Nephron (organoid): ENCODE measurements around the gene RAMP3.

Source experiments
- H3K27ac Mint-ChIP-seq, 3 experiments: 2 replicates each; pipeline ENCODE4 v1.8.0; 2020; ENCODE audit warnings: mixed read lengths in 3 of 3, mild to moderate bottlenecking in 2 of 3, moderate library complexity in 1 of 3
- H3K27me3 Mint-ChIP-seq: 2 replicates; pipeline ENCODE4 v1.8.0; 2021; ENCODE audit warnings: low read depth, mild to moderate bottlenecking, moderate library complexity, mixed read lengths
- H3K36me3 Mint-ChIP-seq: 2 replicates; pipeline ENCODE4 v1.8.0; 2020; ENCODE audit warnings: low read depth, mixed read lengths
- H3K4me1 Mint-ChIP-seq: 2 replicates; pipeline ENCODE4 v1.8.0; 2020; ENCODE audit warnings: mixed read lengths
- H3K4me3 Mint-ChIP-seq, 3 experiments: 2 replicates each; pipeline ENCODE4 v1.8.0; 2020; ENCODE audit warnings: mild to moderate bottlenecking in 3 of 3, mixed read lengths in 3 of 3, moderate library complexity in 2 of 3
- H3K9me3 Mint-ChIP-seq: 2 replicates; pipeline ENCODE4 v1.8.0; 2020; ENCODE audit warnings: mixed read lengths
- TF ChIP-seq, protein P1 (sequence below), 3 experiments: fragments of 200-600 bp; sonication (generic); IDR thresholded peaks; one replicate each; pipeline ENCODE4 v1.5.0; 2021; ENCODE audit warnings: antibody characterized with exemption in 3 of 3; ENCODE audit not compliant: unreplicated experiment in 3 of 3

Gene RAMP3

GRCh38 chr7:45185028-45185863, 27.7 kb downstream of the RAMP3 start:
- no peak overlapping the region for H3K4me3 Mint-ChIP-seq
- H3K36me3 Mint-ChIP-seq = no peaks in the 10 kb centered on the region
- H3K4me1 Mint-ChIP-seq = no peaks in the 10 kb centered on the region
- no peaks in the 10 kb centered on the region for H3K9me3 Mint-ChIP-seq
- TF ChIP-seq, protein P1, sequence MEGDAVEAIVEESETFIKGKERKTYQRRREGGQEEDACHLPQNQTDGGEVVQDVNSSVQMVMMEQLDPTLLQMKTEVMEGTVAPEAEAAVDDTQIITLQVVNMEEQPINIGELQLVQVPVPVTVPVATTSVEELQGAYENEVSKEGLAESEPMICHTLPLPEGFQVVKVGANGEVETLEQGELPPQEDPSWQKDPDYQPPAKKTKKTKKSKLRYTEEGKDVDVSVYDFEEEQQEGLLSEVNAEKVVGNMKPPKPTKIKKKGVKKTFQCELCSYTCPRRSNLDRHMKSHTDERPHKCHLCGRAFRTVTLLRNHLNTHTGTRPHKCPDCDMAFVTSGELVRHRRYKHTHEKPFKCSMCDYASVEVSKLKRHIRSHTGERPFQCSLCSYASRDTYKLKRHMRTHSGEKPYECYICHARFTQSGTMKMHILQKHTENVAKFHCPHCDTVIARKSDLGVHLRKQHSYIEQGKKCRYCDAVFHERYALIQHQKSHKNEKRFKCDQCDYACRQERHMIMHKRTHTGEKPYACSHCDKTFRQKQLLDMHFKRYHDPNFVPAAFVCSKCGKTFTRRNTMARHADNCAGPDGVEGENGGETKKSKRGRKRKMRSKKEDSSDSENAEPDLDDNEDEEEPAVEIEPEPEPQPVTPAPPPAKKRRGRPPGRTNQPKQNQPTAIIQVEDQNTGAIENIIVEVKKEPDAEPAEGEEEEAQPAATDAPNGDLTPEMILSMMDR (IDR thresholded peaks at IDR 0.05; ENCODE audit: unreplicated experiment in 3 of 3) = no peak
- H3K27me3 Mint-ChIP-seq = peaks cover 7% of the 10 kb centered on the region
- no peak overlapping the region for H3K27ac Mint-ChIP-seq

- Mint-ChIP-seq H3K4me3 (no peak overlapping the region), H3K27me3 (peaks cover 7% of the 10 kb centered on the region), H3K27ac (no peak overlapping the region), H3K36me3 (no peaks in the 10 kb centered on the region), H3K9me3 (no peaks in the 10 kb centered on the region), H3K4me1 (no peaks in the 10 kb centered on the region)
- TF ChIP-seq, protein P1 (IDR thresholded peaks at IDR 0.05; ENCODE audit: unreplicated experiment in 3 of 3) = no peak
These were observed 28.3 kb downstream of the RAMP3 start for GRCh38 chr7:45185864-45186250.

DNA sequence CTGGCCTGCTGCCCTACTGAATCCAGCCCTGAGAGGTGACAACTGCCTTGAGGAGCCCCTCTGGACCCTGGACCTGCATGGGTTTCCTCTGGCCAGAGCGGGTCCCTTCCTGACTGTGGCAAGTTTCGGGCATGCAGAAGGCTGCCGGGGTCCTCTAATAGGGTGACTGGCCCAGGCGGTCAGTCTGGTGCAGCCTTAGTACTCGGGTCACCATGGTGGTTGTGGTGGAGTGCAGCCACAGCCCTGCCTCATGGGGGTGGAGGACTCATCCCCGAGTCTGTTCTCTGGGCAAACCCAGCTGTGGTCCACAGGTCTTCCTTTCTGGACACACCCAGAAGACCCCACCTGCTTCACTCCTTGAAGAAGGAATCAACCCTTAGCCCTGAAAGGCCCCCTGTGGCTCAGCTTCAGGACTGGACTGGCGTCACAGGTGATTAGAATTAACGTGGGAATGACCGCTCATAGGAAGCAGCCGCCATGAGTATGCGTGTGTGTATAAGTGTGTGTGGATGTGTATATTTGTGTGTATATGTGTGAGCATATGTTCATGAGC, 28.7 kb downstream of the RAMP3 start:
- no peak overlapping the region for H3K4me3 Mint-ChIP-seq
- H3K4me1 Mint-ChIP-seq = no peaks in the 10 kb centered on the region
- peaks cover 6% of the 10 kb centered on the region for H3K27me3 Mint-ChIP-seq
- H3K36me3 Mint-ChIP-seq = no peaks in the 10 kb centered on the region
- TF ChIP-seq, protein P1 (IDR thresholded peaks at IDR 0.05; ENCODE audit: unreplicated experiment in 3 of 3) = no peak
- no peaks in the 10 kb centered on the region for H3K9me3 Mint-ChIP-seq
- H3K27ac Mint-ChIP-seq = no peak overlapping the region

- Mint-ChIP-seq H3K27me3 (peaks cover 3% of the 10 kb centered on the region), H3K27ac (no peak overlapping the region), H3K4me3 (no peak overlapping the region), H3K4me1 (no peaks in the 10 kb centered on the region), H3K36me3 (no peaks in the 10 kb centered on the region), H3K9me3 (no peaks in the 10 kb centered on the region)
- TF ChIP-seq, protein P1 (IDR thresholded peaks at IDR 0.05; ENCODE audit: unreplicated experiment in 3 of 3) = no peak
These were observed 29.7 kb downstream of the RAMP3 start for GRCh38 chr7:45187089-45187945.

- no peaks in the 10 kb centered on the region for H3K9me3 Mint-ChIP-seq
- no peak overlapping the region for H3K4me3 Mint-ChIP-seq
- no peaks in the 10 kb centered on the region for H3K36me3 Mint-ChIP-seq
- H3K27me3 Mint-ChIP-seq = peaks cover 3% of the 10 kb centered on the region
- H3K4me1 Mint-ChIP-seq = no peaks in the 10 kb centered on the region
- TF ChIP-seq, protein P1 (IDR thresholded peaks at IDR 0.05; ENCODE audit: unreplicated experiment in 3 of 3) = no peak
- no peak overlapping the region for H3K27ac Mint-ChIP-seq
These were observed 30.4 kb downstream of the RAMP3 start for GRCh38 chr7:45187946-45188411.
